Tibial nerve (tissue), 4 donors: ENCODE results near the gene VWCE. TPM values are rescaled to one million over a fixed set of nuclear protein-coding genes. Genes with fewer than 3 reads are reported as not detected.
A peak's percentile ranks its signal among the peaks of the same experiment; 100 is the strongest.

Experiments used
- DNase-seq, 2 donors: peaks; one replicate each; pipeline ENCODE4 v3.0.0-alpha.2; 2019; ENCODE audit warnings: low spot score in 2 of 2
- H3K27ac ChIP-seq, 4 donors: fragments of 200-600 bp; sonication (generic) in 3 of 4; one replicate each; pipeline ENCODE4 v1.5.1; 2017 to 2019; ENCODE audit warnings: mild to moderate bottlenecking in 1 of 4
- H3K27me3 ChIP-seq, 2 donors: fragments of 200-600 bp; sonication (generic) in 1 of 2; one replicate each; pipeline versions ENCODE4 v1.5.1 to v1.6.0; 2017 to 2019
- H3K36me3 ChIP-seq, 3 donors: fragments of 200-600 bp; sonication (generic); one replicate each; pipeline ENCODE4 v1.5.1; 2018 to 2019
- H3K4me1 ChIP-seq, 4 donors: fragments of 200-600 bp; sonication (generic) in 3 of 4; one replicate each; pipeline ENCODE4 v1.5.1; 2017 to 2019
- H3K4me3 ChIP-seq, 4 donors: fragments of 200-600 bp; sonication (generic) in 3 of 4; one replicate each; pipeline ENCODE4 v1.5.1; 2017 to 2019; ENCODE audit warnings: mild to moderate bottlenecking in 1 of 4, moderate library complexity in 1 of 4
- H3K9me3 ChIP-seq, 4 donors: fragments of 200-600 bp; sonication (generic) in 3 of 4; one replicate each; pipeline ENCODE4 v1.5.1; 2017 to 2019
- CTCF ChIP-seq, 5 experiments: fragments of 200-600 bp in 3 of 5; fragments of 450-650 bp in 2 of 5; sonication (generic) in 3 of 5; IDR thresholded peaks; one replicate each; pipeline ENCODE4 v1.5.1; 2016 to 2019; ENCODE audit warnings: antibody characterized with exemption in 5 of 5, mild to moderate bottlenecking in 3 of 5, moderate library complexity in 2 of 5
- EP300 ChIP-seq, 2 donors: sonication (generic); formaldehyde crosslinking; IDR thresholded peaks; one replicate each; pipeline ENCODE4 v1.6.1; 2017; ENCODE audit warnings: antibody characterized with exemption in 2 of 2, mild to moderate bottlenecking in 1 of 2
- POLR2A ChIP-seq, 2 donors: fragments of 450-650 bp; IDR thresholded peaks; one replicate each; pipeline ENCODE4 v1.6.1; 2017; ENCODE audit warnings: antibody characterized with exemption in 2 of 2, mild to moderate bottlenecking in 2 of 2, moderate library complexity in 2 of 2
- WGBS, 2 donors: methylation state at CpG; one replicate each; pipeline ENCODE4 v1.1.5; 2018; 5-methylcytosine and 5-hydroxymethylcytosine counted together
- total RNA-seq, 4 donors: library from RNA; depleted of rRNA; stranded (reverse); fragments of >200 nt; gene quantifications; one replicate each; pipeline ENCODE4 v1.1.0, GENCODE V29; 2016

Gene VWCE
- total RNA-seq, 4 donors from 2014 or later, result 1.3 to 6.3 (median 4.3) TPM

GRCh38 chr11:61339490-61339878 is 44.4 kb upstream of the VWCE start:
- no peak overlapping the region for H3K4me3 ChIP-seq
- peaks cover 0 to 18% (median under 1%) of the 10 kb centered on the region in 4 donors for H3K4me1 ChIP-seq
- H3K27me3 ChIP-seq, result no peaks in the 10 kb centered on the region
- no peaks in the 10 kb centered on the region for H3K9me3 ChIP-seq
- WGBS, 2 donors, result 84 to 90% methylated on average over 4 of the region's 4 CpGs
- TF ChIP-seq CTCF (IDR thresholded peaks at IDR 0.05) (no peak), EP300 (IDR thresholded peaks at IDR 0.05) (no peak)
- no peak overlapping the region for H3K27ac ChIP-seq
- peaks cover 0 to 62% (median 0%) of the 10 kb centered on the region in 3 donors for H3K36me3 ChIP-seq
- no peak for DNase-seq

- Histone ChIP-seq H3K27ac (no peak overlapping the region), H3K9me3 (no peaks in the 10 kb centered on the region), H3K27me3 (no peaks in the 10 kb centered on the region), H3K4me1 (peaks cover 0 to 24% (median 3%) of the 10 kb centered on the region in 4 donors), H3K4me3 (no peak overlapping the region), H3K36me3 (peaks cover 0 to 59% (median 0%) of the 10 kb centered on the region in 3 donors)
- no peak for DNase-seq
- 94 to 95% methylated on average over 25 to 26 of the region's 26 CpGs for WGBS, 2 donors
- no peak for TF ChIP-seq POLR2A (IDR thresholded peaks at IDR 0.05)
- TF ChIP-seq CTCF (IDR thresholded peaks at IDR 0.05), result no peak
- no peak for TF ChIP-seq EP300 (IDR thresholded peaks at IDR 0.05)
Observed at GRCh38 chr11:61338783-61339489, 43.8 kb upstream of the VWCE start.

GRCh38 chr11:61337706-61338470 is 42.8 kb upstream of the VWCE start:
- WGBS, 2 donors, result 93 to 94% methylated on average over 10 to 15 of the region's 15 CpGs
- peaks cover 0 to 30% (median 8%) of the 10 kb centered on the region in 4 donors for H3K4me1 ChIP-seq
- DNase-seq, result no peak

GRCh38 chr11:61336171-61336935 is 41.2 kb upstream of the VWCE start:
- H3K36me3 ChIP-seq, result peaks cover 0 to 33% (median 0%) of the 10 kb centered on the region in 3 donors
- no peak overlapping the region for H3K4me3 ChIP-seq
- H3K27ac ChIP-seq, result peak overlapping the region in 2 of 4 donors; percentile 59 to 97
- DNase-seq, result peak; percentile 42 to 64
- peaks cover 0 to 40% (median 17%) of the 10 kb centered on the region in 4 donors for H3K4me1 ChIP-seq
- TF ChIP-seq POLR2A (IDR thresholded peaks at IDR 0.05), result no peak
- no peak for TF ChIP-seq EP300 (IDR thresholded peaks at IDR 0.05)
- TF ChIP-seq CTCF (IDR thresholded peaks at IDR 0.05), result peak; percentile 89 to 96 (median 93)
- H3K27me3 ChIP-seq, result no peaks in the 10 kb centered on the region
- WGBS, 2 donors, result 33% methylated on average over 8 of the region's 8 CpGs
- no peaks in the 10 kb centered on the region for H3K9me3 ChIP-seq

More at GRCh38 chr11:61337706-61338470, 42.8 kb upstream of the VWCE start:
- Histone ChIP-seq H3K4me3 (no peak overlapping the region), H3K27me3 (no peaks in the 10 kb centered on the region), H3K9me3 (no peaks in the 10 kb centered on the region), H3K36me3 (peaks cover 0 to 48% (median 0%) of the 10 kb centered on the region in 3 donors), H3K27ac (no peak overlapping the region)
- TF ChIP-seq CTCF (IDR thresholded peaks at IDR 0.05) (no peak), POLR2A (IDR thresholded peaks at IDR 0.05) (no peak), EP300 (IDR thresholded peaks at IDR 0.05) (no peak)
